HG03196 (cell line): Measurements from ENCODE around the gene ARX.

ENCODE experiments used
- ATAC-seq: cut with Tn5 transposase; IDR thresholded peaks from one replicate; pipeline ENCODE4 v1.9.1; 2021; ENCODE audit not compliant: unreplicated experiment

ARX gene

DNA sequence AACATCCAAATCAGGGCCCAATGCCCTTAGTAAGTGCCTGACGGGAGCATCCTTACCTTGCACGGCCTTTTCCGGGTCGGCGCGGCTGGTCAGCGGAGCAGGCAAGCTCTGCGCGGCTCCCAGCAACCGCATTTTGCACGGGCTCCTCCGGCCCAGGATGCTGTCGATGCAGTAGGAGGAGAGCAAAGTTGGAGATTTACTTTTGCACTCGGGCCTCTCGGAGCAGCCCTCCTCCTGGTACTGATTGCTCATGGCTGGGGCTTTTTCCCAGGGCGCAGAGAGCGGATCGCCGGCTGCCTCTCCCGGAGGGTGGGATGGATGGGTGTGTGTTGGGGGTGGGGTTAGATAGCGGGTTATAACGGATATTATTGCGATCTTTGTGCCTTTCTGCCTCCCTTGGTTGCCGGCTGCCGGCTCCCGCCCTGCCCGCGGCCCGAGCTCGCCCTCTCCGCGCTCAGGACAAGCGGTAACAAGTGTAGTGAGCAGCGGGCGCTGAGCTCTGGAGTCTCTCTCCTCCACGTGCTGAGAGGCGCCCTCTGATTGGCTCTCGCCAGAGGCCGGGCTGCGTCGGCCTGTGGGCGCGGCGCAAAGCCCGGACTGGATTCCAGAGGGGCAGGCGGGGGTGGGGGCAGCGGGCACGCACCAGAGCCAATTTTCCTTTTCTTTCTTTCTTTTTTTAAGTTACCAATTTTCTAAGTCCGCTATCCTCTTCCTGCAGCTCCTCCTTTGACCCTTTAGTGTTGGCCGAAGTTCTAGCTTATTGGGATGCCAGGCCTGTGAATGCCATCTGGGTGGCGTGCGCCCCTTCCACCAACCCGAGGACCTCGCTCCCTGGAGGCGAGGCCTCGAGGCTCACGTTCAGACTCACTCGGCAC lies at the start of gene ARX:
ARX (minus strand) TSS at position 480 of the 875 bp plus-strand sequence; CDS start at position 252, 228 bp downstream.
- no peak for ATAC-seq

DNA sequence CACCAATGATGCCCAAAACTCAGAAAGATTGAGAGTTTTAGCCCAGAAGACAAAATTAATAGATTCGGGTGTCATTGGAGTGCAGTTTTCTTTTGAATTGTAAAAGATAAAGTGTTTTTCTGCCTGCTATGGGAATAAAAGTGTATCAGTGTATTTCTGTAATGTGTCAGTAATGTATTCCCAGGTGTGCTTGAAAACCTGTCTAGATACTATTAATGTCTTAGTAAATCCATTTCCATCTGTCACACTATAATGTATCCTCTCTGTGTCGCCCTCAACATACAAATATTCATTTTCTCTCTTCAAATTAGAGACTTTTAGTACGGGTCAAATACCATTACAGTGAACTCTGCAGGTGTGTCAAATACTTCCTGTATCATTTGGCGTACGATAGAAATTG lies 43.5 kb upstream of the ARX start:
- no peak for ATAC-seq

DNA sequence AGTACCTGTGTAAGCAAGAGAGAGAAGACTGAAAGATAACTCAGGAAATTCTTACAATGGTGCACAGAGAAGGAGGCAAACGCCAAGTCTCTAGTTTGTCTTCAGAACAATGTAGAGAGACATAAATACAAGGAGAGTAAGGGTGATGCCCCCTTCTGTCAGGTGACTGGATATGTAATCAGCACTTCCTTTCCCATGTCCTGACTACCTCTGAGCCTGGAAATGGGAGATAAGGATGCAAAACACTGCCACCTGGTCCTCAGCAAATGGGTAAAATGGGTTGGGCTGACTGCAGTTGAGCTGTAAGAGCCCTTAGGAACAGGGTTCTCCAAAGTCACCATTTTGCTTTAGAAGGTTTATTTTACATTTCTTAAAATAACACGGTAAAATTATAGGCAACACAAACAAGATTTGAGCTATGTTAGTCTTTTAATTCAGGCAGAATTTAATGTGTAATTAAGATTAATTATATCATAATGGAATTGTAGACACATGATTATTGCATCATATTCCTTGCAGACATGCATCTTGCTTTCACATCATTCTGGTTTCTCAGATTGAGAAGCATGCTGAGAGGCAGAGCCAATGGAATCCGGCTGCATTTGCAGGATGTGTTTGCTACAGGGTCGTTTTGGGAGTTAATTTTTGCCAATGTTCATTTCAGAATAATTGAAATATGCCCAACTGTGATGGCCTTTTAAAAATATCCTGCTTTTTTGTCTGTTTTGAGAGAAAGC lies 37.2 kb upstream of the ARX start:
- no peak for ATAC-seq

DNA sequence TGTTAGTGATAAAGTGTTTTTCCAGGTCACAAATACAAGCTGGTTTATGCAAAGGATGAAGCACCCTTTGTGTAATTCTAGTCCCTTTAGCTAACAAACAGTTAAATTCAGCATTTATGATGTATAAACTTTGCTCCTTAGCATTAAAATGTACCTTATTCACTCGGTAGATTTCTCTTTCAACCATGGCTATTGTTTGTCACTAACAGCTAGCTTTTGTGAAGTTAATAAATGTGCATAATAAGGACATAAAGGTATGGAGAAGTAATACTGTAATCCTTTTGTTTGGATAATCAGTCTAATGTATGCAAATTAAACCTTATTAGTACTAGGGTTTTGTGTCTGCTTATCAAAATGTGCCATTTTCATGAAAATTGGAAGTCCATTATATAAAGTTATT lies 34.2 kb upstream of the ARX start:
- ATAC-seq, result no peak

DNA sequence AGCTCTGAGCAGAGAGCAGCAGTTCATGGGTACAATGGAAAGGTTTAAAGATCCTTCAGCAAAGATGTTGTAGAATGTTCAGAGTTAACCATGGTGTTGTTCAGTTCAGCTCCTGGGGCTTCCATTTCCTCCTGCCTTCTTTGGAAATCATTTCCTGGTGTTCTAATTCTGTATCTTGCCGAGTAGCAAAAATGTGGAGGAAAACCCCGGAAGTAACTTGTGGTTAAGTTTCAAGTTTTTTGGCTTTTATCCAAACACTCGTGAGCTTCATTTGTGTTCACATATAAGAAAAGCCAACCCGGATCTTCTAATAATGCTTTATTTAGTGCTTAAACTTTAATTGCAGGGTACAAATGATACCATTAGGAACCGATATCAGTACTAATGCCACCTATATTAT lies 33.6 kb upstream of the ARX start:
- no peak for ATAC-seq

DNA sequence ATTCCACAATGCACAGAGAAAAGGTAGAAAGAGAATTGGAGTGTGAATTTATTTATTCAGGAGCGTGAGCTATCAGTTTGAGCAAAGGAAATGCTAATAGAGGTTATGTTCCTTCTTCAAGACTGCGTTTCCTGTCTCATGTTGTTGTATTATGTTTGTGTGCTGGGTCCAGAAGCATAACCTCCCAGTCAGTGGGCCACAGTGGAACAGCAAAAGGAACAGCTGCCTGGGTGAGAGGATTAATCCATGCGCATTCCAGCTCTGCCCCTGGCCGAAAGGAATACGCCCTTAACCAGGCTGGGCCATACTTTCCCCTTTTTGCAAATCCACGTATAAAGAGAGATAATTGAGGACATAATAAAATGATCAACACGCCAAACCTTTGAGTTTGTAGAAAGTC lies 32.4 kb upstream of the ARX start:
- ATAC-seq, result no peak

DNA sequence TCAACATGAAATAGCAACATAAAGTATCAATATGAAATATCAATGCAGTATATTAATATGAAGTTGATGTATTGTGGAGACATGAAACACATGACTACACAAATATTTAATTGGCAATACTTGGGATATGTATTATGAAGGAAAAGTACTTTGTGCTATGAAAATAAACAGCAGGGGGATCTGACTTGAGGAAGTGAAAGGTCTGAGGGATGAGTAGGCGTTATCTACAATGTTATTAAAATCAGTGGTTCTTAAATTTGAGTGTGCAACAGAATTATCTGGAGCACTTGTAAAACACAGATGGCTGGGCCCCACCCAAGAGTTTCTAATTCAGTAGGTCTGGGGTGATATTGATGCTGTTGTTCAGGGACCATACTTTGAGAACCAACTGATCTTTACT lies 27.4 kb upstream of the ARX start:
- no peak for ATAC-seq

DNA sequence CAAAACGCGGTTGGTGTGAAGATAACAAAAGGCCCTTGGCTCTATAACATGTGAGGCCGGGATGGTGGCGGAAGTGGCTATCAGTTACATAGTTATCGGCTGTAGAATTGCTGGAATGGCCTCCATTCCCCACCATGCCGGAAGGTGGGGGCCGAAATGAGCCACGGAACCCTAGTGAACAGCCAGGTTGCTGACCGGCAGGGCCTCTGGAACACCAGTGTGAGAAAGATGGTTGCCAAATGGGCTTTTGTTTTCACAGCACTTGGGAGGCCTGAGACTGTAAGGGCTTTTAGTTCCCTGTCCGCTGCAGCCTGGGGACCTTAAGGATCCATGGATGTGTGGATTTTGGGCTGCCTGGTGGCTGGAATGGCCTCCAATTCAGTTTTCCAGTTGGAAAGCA lies 23.3 kb upstream of the ARX start:
- no peak for ATAC-seq

DNA sequence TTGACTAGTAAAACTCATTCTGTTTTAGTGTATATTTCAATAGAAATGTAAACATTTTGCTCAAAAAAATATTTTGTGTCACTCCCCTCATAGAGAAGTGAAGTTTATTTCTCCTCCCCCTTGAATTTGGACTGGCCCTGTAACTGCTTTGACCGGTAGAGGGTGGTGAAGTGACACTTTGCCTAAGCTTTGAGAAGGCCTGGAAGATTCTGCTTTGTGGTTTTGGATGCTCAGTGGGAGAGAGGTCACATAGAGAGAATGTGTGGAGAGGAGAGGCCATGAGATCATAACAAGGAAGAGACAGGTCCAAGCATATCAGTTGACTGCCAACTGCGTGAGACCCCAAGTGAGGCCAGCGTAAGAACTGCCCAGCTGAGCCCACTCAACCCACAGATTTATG lies 19.1 kb upstream of the ARX start:
- ATAC-seq, result no peak

DNA sequence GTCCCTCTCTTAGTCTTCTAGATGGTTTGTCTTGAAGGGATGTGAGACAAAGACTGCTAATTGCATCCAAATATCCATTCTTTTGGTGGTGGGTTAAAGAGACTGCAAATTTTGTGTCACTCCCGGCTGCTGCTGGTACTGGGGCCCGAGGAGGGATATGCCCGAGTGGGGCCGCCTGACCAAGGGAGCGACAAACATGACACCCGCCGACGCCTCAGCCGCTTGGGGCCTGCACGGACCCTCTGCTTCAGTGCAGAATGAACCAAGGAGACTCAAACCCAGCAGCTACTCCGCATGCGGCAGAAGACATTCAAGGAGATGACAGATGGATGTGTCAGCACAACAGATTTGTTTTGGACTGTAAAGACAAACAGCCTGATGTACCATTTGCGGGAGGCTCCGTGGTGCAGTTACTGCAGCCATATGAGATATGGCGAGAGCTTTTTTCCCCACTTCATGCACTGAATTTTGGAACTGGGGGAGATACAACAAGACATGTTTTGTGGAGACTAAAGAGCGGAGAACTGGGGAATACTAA lies 13.6 kb upstream of the ARX start:
- no peak for ATAC-seq

DNA sequence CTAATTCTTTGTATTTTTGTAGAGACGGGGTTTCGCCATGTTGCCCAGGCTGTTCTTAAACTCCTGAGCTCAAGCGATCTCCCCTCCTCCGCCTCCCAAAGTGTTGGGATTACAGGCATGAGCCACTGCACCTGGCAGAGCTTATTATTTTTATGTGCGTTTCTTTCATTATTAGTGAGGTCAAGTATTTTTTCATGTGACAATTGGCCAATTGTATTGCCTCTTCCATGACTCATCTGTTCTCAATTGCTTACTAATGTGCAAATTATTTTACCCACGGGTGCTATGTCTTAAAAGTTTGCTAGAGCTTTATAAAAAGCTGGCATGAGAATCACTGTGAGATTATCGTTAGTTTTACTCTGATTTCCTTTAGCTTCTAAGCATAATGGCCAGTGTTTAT lies 13.0 kb upstream of the ARX start:
- ATAC-seq, result no peak

DNA sequence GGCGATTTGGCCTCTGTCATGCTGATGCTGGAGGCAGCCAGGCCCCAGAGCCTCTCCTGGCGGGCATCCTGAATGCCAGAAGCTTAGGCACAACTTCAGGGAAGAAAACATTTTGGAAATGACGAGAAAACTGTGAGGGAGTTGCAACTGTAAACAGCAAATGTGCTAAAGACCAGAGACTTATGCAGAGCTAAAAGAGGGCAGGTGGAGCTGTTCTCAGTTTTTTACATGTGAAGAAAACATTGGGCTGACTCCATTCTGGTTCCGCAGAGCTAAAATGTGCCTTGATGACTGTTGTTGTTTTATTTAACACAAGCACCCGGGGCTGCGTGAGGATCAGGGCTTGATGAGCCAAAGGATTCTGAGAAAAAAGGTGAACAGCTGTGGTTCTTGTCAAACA lies 10.8 kb upstream of the ARX start:
- no peak for ATAC-seq

DNA sequence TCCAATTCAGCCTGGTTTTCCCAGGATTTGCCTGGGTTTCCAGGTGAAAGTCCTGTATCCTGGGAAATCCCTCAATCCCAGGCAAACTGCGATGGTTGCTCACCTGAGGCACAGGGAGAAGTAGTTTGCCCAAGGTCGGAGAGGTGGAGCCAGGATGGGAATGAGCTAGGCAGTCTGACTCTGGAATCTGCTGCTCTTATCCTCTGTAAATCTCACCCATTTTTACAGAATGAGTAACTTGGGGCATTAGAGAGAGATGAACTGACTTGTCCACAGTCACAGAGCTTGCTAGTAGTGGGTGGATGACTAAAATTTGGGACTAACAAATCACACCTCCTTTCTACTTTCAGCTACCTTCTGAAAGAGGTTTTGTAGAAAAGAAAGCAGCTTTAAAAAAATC lies 9.8 kb upstream of the ARX start:
- ATAC-seq, result no peak

DNA sequence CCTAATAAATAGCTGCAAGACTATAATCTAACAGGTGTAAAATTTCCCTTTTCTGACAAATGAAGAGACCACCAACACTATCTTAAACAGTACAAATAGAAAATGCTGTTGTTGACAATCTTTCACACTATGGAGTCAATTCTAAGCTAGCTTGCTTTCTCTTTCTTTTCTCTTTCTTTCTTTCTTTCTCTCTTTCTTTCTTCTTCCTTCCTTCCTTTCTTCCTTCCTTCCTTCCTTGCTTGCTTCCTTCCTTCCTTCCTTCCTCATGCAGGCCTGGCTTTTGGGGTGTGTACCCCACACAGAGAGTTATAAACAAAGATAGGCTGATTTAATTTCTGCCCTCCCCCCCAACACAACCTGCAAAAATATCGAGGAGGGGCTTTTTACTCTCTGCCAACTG lies 8.1 kb upstream of the ARX start:
- ATAC-seq, result no peak

DNA sequence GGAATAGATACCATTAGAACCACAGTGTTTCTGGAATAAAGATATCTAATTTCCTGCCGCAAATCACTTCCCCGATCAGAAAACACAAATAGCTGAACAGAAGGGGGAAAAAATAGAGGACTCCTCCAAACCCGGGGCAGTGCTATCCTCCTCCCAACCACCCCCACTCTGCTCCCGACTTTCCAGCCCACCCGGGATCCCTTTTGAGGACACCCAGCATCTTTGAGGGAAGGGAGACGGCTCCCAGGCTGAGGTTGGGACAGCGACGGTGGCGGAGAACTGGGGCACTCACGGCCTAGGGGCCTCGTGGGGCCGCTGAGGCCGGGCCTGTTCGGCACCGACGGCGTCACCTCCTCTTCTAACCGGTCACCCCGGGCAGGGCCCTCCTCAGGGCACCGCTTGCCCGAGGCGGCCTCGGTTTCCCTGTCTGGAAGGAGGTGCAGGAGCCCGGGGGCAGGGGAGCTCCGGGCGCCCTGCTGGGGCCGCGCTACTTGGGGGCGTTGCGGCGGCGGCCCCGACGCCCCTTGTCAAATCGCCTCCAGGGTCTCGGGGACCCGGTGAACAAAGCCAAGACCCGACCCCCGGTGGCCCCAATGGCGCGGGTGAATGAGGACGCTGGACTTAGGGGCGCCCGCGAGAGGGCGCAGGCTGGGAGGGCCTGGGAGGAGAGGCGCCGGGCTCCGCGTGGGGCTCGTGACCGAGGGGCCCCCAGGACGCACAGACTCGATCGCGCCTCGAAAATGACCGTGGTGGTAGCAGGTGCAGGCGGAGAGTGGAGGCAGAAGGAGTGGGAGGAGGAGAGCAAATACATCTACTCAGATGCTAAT lies 6.9 kb upstream of the ARX start:
- no peak for ATAC-seq

DNA sequence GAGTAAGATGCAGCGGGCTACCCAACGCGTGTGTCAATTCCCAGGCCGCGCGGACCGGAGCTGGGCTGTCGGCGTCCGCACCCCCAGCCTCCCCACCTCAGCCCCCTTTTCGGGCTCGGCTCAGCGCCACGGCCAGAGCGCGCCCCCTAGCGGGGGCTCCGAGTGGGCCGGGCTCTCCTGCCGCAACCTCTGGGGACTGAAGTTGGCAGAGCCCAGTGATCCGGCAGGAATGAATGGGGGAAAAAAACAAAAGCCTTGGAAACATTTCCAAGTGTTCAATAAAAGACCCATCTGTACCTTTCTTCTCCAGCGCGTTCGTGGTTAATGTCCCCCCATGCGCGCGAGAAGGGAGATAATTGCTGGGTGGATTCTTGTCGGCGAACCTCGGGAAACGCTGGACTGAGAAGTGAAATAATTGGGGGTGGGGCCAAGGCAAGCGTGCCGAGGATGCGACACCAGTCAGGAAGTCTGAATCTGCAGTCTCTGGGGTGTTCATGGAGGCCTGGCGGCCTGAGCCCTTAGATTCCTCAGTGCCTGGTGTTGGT lies 5.2 kb upstream of the ARX start:
- peak; percentile 64 for ATAC-seq

DNA sequence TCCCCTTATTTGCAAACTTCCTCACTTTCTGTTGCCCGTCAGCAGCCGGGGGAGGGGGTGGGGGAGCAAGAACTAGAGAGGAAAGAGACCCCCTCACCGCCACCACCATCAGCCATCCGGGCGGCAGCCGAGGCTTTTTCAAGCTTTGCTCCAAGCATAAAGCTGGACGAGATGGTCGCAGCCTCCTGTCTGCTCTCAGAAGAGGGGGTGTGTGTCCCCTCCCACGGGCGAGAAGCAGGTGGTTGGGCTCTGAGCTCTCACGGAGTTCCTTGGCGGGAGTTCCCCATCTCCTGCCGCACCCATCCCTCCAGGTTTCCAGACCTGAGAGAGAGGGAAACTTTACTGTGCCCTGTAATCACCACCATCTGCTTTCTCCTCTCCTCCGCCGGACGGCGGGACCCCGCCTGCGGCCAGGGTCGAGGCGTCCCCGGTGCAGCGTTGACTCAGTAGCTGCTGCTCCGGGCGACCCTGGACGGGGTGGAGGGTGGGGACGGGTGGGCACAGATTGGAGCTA lies 4.7 kb upstream of the ARX start:
- no peak for ATAC-seq

DNA sequence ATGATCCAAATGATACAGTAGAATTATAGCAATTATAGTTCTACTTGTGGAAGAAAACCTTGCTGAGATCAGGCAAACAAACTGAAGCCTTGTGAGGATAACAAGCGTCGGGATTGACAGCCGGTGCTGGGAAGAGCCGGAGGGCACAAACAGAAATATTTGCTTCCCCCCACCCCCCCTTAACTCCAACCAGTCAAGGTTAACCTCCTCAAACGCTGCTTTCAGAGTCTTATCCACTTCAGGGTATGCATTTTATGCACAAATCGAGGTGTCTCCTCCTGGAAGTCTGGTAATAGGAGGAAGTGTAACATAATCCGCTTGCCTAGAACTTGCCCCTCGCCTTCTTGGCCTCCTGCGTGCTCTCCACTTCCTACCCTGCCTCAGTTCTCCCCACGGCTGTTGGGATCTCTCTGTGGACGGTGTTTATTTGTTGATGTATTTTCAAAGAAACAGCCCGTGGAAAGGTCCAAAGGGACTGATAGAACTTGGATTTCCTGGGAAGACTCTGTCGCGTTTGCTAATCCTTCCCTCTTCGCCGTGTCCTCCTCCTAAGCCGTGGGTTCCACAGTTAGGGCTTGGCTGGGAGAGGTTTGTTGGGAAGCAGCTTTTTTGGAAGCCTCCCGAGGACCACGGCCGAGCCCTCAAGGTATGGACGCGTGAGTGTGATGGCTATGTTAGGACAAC lies 4.1 kb upstream of the ARX start:
- ATAC-seq, result no peak

DNA sequence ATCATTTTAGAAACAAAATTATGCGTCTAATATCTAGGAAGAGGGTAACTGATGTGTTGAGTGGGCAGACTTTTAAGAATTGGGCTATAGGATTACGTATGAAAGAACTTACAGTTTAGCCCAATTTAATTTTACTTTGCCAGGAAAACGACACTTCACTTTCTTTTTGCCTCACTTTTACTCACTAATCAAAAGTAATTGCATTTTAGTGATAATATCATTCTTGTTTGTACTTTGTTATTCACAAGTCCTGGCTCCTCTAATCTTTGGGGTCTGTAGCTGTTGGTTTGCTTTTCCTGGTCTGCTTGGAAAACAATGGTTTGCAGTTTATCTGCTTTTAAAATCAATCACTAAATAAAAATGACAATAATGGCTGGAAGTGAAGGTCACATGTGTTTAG lies 2.9 kb upstream of the ARX start:
- ATAC-seq, result no peak

DNA sequence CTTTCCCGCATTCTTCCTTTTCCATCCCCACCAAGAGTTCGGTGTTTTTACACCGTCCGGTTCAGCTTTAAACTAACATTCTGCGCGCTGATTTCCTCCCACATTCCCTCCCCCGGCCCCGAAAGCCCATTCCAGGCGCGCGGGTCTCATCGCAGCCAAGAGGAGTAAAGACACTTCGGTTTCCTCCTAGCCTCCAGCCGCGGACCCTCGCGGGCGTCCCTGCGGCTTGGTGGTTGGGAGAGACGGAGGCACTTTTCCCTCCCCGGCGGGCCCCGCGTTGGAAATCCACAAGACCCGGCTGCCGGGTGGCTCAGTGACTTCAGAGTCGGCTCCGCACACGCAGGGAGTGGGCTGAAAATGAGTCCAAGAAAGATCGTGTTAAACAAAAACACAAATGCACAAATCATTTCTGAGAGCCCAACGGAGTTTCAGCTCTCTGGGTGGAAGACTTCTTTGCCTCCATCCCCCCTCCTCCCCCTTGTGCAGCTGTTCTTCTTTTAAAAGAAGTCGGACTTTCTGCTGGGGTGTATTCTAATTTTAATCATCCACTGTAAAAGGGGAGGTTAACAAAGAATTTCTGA lies 2.0 kb upstream of the ARX start:
- no peak for ATAC-seq
